NCI-H128 (cell line): ENCODE data around the gene NADK2.

Source experiments
- DNase-seq: peaks from one replicate; lab custom pipeline; 2025; ENCODE audit not compliant: unreplicated experiment; lab: John Stamatoyannopoulos, UW

The NADK2 gene

GRCh38 chr5:36246036-36246800 lies 4.5 kb upstream of the NADK2 start:
- no peak for DNase-seq

- no peak for DNase-seq
Measured at GRCh38 chr5:36244076-36244475, 2.4 kb upstream of the NADK2 start.

- no peak for DNase-seq
Measured at GRCh38 chr5:36243653-36244052, 1.9 kb upstream of the NADK2 start.

- DNase-seq: no peak
Measured at GRCh38 chr5:36242534-36243485, 1.1 kb upstream of the NADK2 start.

DNA sequence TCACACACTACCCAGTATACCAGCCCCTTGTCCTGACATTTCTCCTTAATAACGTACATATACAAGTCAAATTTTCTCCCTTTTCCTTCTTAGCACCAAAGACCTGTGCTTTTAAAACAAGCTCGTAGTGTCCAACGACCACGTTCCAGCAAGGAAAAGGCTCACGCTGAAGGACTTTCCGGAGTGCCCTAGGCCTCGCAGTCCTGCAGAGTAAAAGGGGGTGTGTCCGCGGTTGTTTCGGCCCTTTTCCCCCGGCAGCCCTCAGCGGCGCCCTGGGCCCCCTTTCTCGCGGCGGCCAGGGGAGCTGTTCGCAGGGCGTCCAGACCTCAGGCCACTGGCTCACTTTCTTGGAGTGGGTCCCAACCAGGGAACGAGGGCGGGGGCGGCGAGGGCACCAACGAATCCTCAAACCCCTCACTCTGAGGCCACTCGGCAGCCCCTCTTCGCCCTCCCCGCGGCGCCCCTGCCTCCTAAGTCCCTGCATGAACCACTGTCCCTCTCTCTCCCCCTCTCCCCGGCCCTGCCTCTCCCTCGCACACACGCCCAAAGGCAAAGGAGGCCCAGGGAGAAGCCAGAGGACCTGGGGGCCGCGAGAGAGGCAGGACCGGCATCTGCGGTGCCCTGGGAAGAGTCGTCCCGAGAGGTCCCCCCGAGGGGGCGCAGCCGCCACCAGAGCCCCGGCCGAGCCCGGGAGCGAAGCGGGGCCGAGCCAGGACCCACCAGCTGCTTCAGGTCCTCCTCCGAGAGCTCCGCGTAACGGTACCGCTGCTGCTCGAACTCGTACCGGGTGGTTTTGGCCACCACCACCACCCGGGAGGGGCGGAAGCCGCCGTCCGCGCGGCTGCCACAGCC lies 720 bp downstream of the NADK2 start:
- DNase-seq: peak; percentile 21

GRCh38 chr5:36239370-36240293 lies 2.1 kb downstream of the NADK2 start:
- DNase-seq: no peak

DNA sequence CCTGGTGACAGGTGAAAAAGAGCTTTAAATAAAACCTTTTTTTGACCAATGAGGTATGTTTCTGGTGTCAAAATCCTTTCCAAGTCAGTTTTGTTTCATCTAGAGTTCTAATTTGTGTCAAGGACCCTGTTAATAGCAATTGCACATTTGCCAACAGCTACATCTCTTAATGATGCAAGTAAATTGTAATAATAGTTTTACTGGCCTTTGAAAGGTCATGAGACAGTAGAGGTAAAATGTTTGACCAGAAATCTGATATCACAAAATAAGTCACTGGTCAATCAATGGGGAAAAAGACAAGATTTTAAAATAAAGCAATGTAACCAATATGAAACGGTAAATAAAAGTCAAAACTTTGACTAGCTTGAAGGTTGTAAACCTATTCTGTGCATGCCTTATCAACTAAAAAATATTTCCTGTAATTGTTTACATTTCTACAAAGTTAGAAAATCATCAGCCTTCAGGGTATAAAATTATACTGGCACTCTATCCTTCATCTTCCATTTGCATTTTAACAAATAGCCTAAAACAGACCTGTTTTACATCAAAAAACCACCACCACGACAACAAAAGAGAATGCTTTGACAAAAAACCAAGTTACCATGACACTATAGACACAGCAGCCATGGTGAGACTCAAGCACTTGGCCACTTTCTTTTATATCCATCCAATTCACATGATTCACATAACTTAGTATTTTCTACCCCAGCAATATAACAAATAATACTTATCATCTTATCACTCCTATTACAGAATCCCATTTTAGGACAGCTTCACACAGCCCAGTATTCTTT lies 3.0 kb downstream of the NADK2 start:
- no peak for DNase-seq

DNA sequence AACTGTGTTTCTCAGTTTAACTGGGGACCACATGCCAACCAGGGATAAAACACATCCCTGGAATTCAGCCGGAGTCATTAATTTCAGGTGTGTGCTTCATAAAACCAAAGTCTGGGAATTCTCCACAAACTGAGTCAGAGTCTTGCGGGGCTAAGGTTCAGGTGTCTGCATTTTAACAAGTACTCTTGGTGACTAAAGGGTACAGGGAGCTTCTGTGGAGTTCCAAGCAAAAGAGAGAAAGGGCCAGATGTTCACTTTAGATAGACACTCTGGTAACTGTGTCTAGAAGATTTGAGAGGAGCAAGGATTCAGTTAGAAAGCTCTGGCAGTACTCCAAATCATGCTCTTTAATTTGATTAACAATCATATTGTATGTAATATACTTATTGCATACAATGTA lies 4.0 kb downstream of the NADK2 start:
- DNase-seq: no peak

GRCh38 chr5:36236801-36237200 lies 4.9 kb downstream of the NADK2 start:
- DNase-seq: no peak

GRCh38 chr5:36232533-36232932 lies 9.2 kb downstream of the NADK2 start:
- no peak for DNase-seq

- no peak for DNase-seq
Measured at GRCh38 chr5:36230151-36230790, 11.5 kb downstream of the NADK2 start.

DNA sequence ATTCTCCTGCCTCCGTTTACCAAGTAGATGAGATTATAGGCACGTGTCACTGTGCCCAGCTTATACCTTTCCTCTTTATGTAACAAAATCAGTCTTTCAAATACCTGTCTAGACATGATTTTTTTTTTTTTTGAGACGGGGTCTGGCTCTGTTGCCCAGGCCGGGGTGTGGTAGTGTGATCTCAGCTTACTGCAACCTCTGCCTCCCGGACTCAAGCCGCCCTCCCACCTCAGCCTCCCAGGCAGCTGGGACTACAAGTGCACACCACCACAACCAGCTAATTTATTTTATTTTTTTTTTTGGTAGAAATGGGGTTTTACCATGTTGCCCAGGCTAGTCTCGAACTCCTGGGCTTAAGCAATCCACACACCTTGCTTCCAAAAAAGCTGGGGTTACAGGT lies 13.2 kb downstream of the NADK2 start:
- DNase-seq: no peak

GRCh38 chr5:36227046-36227445 lies 14.7 kb downstream of the NADK2 start:
- no peak for DNase-seq

DNA sequence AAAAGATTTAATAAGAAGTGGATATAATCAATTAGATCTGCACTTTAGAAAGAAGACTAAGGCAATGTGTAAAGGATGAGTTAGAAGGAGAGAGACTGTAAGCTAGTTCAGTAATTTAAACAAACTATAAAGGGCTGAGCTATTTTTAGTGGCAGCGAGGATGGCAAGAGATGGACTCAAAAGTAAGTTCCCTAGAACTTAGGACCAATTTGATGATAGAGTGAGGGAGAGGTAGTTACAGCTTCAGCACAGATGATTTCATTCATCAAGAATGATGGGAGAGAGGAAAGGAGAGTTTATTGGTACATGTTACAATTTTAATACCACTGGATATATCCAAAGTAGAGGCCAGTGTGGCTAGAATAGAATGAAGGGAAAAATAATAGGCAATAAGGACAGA lies 19.1 kb downstream of the NADK2 start:
- DNase-seq: no peak

GRCh38 chr5:36217988-36218387 lies 23.7 kb downstream of the NADK2 start:
- DNase-seq: no peak

DNA sequence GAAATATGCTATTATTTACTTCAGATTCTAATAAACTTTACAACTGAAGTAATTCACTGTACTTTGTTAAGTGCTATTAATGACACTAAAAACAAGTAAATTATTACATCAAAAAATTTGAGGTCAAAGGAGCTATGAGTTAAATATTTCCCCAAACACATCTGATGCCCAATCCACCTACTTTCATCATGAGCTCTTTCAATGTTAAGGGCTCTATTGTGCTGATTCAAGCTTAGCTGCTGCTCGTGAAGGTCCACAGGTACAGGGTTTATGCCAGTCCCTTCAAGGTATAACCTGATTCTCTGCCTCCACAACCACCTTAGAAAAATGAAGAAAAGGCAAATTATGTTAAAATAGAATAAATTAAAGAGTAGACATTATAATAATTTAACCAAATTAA lies 24.2 kb downstream of the NADK2 start:
- no peak for DNase-seq

- DNase-seq: no peak
Measured at GRCh38 chr5:36215910-36216309, 25.8 kb downstream of the NADK2 start.

DNA sequence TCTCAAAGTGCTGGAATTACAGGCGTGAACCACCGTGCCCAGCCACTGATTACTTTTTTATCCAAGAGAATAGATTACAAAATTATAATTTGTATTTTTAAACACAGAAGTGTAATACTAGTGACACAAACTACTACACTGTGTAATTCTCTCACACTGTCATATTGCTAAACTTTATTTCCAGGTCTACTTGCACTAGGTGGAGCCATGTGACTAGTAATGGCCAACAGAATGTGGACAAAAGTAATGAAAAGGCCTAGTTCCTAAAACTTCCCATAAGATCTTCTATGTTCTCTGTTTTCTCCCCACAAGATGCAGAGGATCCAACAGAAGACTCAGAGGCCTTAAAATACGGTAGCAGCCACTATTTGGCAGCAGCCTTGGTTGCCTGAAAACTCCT lies 27.3 kb downstream of the NADK2 start:
- no peak for DNase-seq

- no peak for DNase-seq
Measured at GRCh38 chr5:36209664-36210063, 32.1 kb downstream of the NADK2 start.
